ENCODE results near the gene MYMK.

DNA sequence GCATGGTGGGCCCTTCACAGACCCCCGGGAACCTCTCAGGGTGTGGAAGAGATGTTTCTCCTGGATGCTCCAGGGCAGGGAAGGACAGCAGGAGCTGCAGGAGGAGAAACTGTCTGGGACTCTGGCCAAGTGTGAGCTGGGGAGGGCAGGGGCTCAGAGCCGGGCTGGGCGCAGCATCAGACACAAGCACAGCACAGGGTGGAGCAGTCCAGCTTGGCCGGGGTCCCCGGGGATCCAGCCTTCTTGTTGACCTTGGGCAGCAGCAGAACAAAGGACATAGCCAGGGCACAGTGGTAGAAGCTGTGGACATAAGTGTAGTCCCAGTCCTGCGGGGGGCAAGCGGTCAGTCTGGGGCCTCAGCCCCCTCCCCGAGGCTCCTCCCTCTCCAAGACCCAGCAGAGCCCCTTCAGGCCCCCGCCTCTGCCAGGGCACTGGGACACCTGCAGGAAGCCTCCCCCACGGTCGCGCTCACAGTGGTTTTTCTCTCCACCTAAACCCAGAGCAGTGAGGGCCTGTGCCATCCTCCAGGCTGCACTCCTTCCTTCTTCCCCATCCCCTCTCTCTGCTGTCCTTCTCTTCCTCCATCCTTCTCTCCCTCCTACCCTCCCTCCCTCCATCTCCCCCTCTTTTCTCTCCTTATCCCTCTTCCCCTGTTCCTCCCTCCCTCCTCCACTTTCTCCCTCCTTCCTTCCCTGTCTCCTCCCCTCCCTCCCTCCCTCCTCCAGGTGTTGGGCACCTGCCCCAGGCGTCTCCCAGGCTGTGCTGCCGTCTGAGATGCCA lies 10.1 kb downstream of the MYMK start:
- TF ChIP-seq POLR2A (IDR thresholded peaks at IDR 0.05) = no peak
- TF ChIP-seq, protein P1, sequence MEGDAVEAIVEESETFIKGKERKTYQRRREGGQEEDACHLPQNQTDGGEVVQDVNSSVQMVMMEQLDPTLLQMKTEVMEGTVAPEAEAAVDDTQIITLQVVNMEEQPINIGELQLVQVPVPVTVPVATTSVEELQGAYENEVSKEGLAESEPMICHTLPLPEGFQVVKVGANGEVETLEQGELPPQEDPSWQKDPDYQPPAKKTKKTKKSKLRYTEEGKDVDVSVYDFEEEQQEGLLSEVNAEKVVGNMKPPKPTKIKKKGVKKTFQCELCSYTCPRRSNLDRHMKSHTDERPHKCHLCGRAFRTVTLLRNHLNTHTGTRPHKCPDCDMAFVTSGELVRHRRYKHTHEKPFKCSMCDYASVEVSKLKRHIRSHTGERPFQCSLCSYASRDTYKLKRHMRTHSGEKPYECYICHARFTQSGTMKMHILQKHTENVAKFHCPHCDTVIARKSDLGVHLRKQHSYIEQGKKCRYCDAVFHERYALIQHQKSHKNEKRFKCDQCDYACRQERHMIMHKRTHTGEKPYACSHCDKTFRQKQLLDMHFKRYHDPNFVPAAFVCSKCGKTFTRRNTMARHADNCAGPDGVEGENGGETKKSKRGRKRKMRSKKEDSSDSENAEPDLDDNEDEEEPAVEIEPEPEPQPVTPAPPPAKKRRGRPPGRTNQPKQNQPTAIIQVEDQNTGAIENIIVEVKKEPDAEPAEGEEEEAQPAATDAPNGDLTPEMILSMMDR (IDR thresholded peaks at IDR 0.05) = no peak
